Kasumi-1 (cell line): Measurements from ENCODE around the gene LPP.
A peak's percentile ranks its signal among the peaks of the same experiment; 100 is the strongest.

Source experiments
- DNase-seq, 2 experiments: peaks; one replicate each; lab custom pipeline; 2025; lab: John Stamatoyannopoulos, UW

The LPP gene

GRCh38 chr3:188272481-188273372 is 118.8 kb downstream of the LPP start:
- DNase-seq, result no peak

GRCh38 chr3:188274249-188274915 is 120.4 kb downstream of the LPP start:
- no peak for DNase-seq

- no peak for DNase-seq
These were observed 122.4 kb downstream of the LPP start for GRCh38 chr3:188276375-188276774.

- no peak for DNase-seq
These were observed 124.9 kb downstream of the LPP start for GRCh38 chr3:188278717-188279324.

GRCh38 chr3:188279502-188280335 is 125.8 kb downstream of the LPP start:
- DNase-seq, result no peak

- no peak for DNase-seq
These were observed 126.7 kb downstream of the LPP start for GRCh38 chr3:188280627-188281026.

GRCh38 chr3:188282871-188283270 is 128.9 kb downstream of the LPP start:
- no peak for DNase-seq

GRCh38 chr3:188283347-188283746 is 129.4 kb downstream of the LPP start:
- DNase-seq, result no peak

GRCh38 chr3:188284455-188285212 is 130.7 kb downstream of the LPP start:
- DNase-seq, result no peak

GRCh38 chr3:188286087-188286513 is 132.1 kb downstream of the LPP start:
- DNase-seq, result no peak

- DNase-seq, result no peak
These were observed 133.4 kb downstream of the LPP start for GRCh38 chr3:188287339-188287738.

- no peak for DNase-seq
These were observed 134.0 kb downstream of the LPP start for GRCh38 chr3:188287762-188288505.

- DNase-seq, result no peak
These were observed 138.3 kb downstream of the LPP start for GRCh38 chr3:188292251-188292650.

GRCh38 chr3:188292827-188293226 is 138.9 kb downstream of the LPP start:
- no peak for DNase-seq

- DNase-seq, result no peak
These were observed 140.2 kb downstream of the LPP start for GRCh38 chr3:188294113-188294512.

- DNase-seq, result no peak
These were observed 141.0 kb downstream of the LPP start for GRCh38 chr3:188294823-188295487.

- DNase-seq, result no peak
These were observed 141.9 kb downstream of the LPP start for GRCh38 chr3:188295876-188296275.

GRCh38 chr3:188296761-188297612 is 143.0 kb downstream of the LPP start:
- peak in 1 of 2 experiments; percentile 14 for DNase-seq

- no peak for DNase-seq
These were observed 144.6 kb downstream of the LPP start for GRCh38 chr3:188298585-188298984.
